Measurements from ENCODE around the gene GPC6.

Gene GPC6

DNA sequence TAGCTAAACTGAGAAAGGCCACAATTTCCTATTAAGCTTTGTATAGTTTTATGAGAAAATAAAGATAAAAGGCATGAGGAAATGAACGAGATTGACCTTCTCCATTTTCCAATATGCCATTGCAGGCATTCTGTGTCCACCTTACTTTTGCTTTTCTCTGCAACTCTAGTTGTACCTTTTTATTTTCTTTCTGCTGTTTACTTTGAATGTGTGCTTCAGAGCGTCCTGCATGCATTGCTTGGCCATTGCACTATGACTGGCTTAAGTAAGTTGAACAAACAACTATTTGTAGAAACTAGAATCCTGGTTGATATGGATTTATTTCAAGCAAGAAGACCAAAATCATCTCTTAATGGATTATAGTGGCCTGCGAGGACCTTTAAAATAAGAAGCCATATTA is 510.3 kb downstream of the GPC6 start:
- POLR2A ChIA-PET, result no interaction called here
- DNase-seq (ENCODE audit: extremely low spot score), result no peak
- CTCF ChIA-PET, result no interaction called here
- TF ChIP-seq ZNF384 (IDR thresholded peaks at IDR 0.05) (no peak), FOXM1 (IDR thresholded peaks at IDR 0.05; ENCODE audit: borderline replicate concordance) (no peak), SP1 (IDR thresholded peaks at IDR 0.05) (no peak), FOXK2 (IDR thresholded peaks at IDR 0.05) (no peak), BHLHE40 (IDR thresholded peaks at IDR 0.05; ENCODE audit: borderline replicate concordance) (no peak), SUZ12 (IDR thresholded peaks at IDR 0.05) (no peak)
- TF ChIP-seq, protein P1, sequence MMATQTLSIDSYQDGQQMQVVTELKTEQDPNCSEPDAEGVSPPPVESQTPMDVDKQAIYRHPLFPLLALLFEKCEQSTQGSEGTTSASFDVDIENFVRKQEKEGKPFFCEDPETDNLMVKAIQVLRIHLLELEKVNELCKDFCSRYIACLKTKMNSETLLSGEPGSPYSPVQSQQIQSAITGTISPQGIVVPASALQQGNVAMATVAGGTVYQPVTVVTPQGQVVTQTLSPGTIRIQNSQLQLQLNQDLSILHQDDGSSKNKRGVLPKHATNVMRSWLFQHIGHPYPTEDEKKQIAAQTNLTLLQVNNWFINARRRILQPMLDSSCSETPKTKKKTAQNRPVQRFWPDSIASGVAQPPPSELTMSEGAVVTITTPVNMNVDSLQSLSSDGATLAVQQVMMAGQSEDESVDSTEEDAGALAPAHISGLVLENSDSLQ (IDR thresholded peaks at IDR 0.05), result no peak

DNA sequence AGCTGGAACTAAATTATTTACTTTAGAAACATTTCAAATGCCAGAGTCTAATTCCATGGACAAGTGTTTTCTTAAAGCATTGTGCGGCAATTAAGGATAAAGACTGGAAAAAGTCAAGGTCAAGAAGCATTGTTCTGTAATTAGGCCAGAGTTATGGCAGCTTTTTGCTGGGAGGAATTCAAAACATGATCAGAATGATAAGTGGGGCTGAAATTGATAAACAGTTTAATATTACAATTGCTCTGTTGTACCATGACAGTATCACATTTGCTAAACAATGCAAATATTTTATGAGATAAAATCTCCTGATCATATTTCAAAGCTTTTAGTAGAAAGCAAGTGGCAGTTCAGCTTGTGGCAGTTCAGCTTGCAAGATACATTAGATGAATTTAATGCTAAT is 513.7 kb downstream of the GPC6 start:
- DNase-seq (ENCODE audit: extremely low spot score), result no peak
- TF ChIP-seq FOXK2 (IDR thresholded peaks at IDR 0.05), result no peak
- TF ChIP-seq ZNF384 (IDR thresholded peaks at IDR 0.05), result no peak
- TF ChIP-seq, protein P1 (IDR thresholded peaks at IDR 0.05), result no peak
- TF ChIP-seq ARNT (IDR thresholded peaks at IDR 0.05), result no peak
- TF ChIP-seq LEF1 (IDR thresholded peaks at IDR 0.05; ENCODE audit: borderline replicate concordance), result no peak
- no peak for TF ChIP-seq NFRKB (IDR thresholded peaks at IDR 0.05)
- no peak for TF ChIP-seq FOXA1 (IDR thresholded peaks at IDR 0.05)
- no peak for TF ChIP-seq SP1 (IDR thresholded peaks at IDR 0.05)
- TF ChIP-seq TARDBP (IDR thresholded peaks at IDR 0.05), result no peak
- TF ChIP-seq SUZ12 (IDR thresholded peaks at IDR 0.05), result no peak
- no peak for TF ChIP-seq HDGF (IDR thresholded peaks at IDR 0.05; ENCODE audit: borderline replicate concordance)
- no peak for TF ChIP-seq ELF4 (IDR thresholded peaks at IDR 0.05)
- no peak for TF ChIP-seq L3MBTL2 (conservative IDR thresholded peaks at IDR 0.05)
- no peak for TF ChIP-seq CTBP1 (IDR thresholded peaks at IDR 0.05; ENCODE audit: borderline replicate concordance)
- no peak for TF ChIP-seq FOXM1 (IDR thresholded peaks at IDR 0.05; ENCODE audit: borderline replicate concordance)
- no peak for TF ChIP-seq BHLHE40 (IDR thresholded peaks at IDR 0.05; ENCODE audit: borderline replicate concordance)
- POLR2A ChIA-PET, result no interaction called here
- CTCF ChIA-PET, result no interaction called here

DNA sequence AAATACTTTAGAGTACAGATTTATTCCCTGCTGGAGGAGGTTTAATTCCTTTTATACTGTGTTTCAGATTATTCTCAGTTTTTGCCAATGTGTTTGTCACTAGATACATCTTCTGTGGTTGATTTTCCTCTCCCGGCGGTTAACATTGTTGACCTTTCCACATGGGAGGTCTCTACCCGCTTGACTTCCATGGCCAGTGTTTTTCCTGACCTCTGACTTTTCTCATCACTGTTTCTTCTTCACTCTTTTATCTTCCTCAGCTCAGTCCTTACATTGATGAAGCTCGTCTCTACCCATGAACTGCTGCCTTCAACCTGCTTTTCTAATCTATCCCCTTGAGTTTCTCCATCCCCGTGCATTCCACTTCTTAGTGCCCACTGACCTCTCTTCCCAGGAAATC is 517.4 kb downstream of the GPC6 start:
- CTCF ChIA-PET, result no interaction called here
- no peak for DNase-seq (ENCODE audit: extremely low spot score)
- POLR2A ChIA-PET, result no interaction called here

DNA sequence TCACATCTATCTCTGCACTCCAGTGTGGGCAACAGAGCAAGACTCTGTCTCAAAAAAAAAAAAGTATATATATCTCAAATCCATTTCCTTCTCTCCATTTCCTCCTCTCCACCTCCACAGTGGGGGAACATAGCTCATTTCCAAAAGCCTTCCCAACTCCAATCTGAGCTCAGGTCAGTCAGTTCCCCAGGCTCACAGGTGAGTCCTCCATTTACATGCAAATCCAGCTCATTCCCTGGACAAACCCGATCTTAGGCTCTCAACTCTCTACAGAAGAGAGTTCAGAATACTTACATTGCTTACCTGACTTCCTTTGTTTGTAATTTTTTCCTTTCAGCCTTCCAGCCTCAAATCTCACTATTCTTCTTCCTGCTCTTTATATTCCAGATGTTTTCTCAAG is 518.3 kb downstream of the GPC6 start:
- ChIA-PET POLR2A (no interaction called here), CTCF (no interaction called here)
- TF ChIP-seq ELF4 (IDR thresholded peaks at IDR 0.05) (no peak), SUZ12 (IDR thresholded peaks at IDR 0.05) (no peak), NFRKB (IDR thresholded peaks at IDR 0.05) (no peak), FOXA1 (IDR thresholded peaks at IDR 0.05) (no peak), ZNF384 (IDR thresholded peaks at IDR 0.05) (no peak)
- DNase-seq (ENCODE audit: extremely low spot score), result no peak

More for the DNA sequence above, 517.4 kb downstream of the GPC6 start:
- TF ChIP-seq NFRKB (IDR thresholded peaks at IDR 0.05) (no peak), SUZ12 (IDR thresholded peaks at IDR 0.05) (no peak), L3MBTL2 (conservative IDR thresholded peaks at IDR 0.05) (no peak), BHLHE40 (IDR thresholded peaks at IDR 0.05; ENCODE audit: borderline replicate concordance) (no peak), ZNF384 (IDR thresholded peaks at IDR 0.05) (no peak; the same call in 1 of the 2 replicates), CTBP1 (IDR thresholded peaks at IDR 0.05; ENCODE audit: borderline replicate concordance) (no peak), SP1 (IDR thresholded peaks at IDR 0.05) (no peak), HDGF (IDR thresholded peaks at IDR 0.05; ENCODE audit: borderline replicate concordance) (no peak), TARDBP (IDR thresholded peaks at IDR 0.05) (no peak), FOXK2 (IDR thresholded peaks at IDR 0.05) (no peak), ELF4 (IDR thresholded peaks at IDR 0.05) (no peak), FOXM1 (IDR thresholded peaks at IDR 0.05; ENCODE audit: borderline replicate concordance) (no peak), ARNT (IDR thresholded peaks at IDR 0.05) (no peak), FOXA1 (IDR thresholded peaks at IDR 0.05) (no peak), LEF1 (IDR thresholded peaks at IDR 0.05; ENCODE audit: borderline replicate concordance) (no peak)
- TF ChIP-seq, protein P1 (IDR thresholded peaks at IDR 0.05), result no peak

DNA sequence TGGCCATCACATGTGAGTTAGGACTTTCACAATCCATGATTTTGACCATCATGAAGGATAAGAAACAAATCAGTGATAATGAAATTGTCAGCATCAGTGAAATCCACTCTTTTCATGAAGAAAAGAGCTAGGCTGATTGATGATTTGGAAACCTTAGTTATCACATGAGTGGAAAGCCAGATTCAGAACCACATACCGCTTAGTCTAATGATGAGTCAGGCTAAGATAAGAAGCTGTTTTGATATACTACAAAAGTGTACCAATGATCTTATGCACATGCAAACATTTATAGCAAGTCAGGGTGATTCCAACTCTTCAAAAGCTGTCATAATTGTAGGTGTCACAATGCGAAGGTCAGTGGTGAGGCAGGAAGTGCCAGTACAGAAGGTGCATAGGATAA is 519.3 kb downstream of the GPC6 start:
- no peak for DNase-seq (ENCODE audit: extremely low spot score)
- ChIA-PET POLR2A (no interaction called here), CTCF (no interaction called here)
- no peak for TF ChIP-seq ZNF384 (IDR thresholded peaks at IDR 0.05)
- no peak for TF ChIP-seq SP1 (IDR thresholded peaks at IDR 0.05)
- TF ChIP-seq FOXK2 (IDR thresholded peaks at IDR 0.05), result no peak
- no peak for TF ChIP-seq FOXM1 (IDR thresholded peaks at IDR 0.05; ENCODE audit: borderline replicate concordance)

DNA sequence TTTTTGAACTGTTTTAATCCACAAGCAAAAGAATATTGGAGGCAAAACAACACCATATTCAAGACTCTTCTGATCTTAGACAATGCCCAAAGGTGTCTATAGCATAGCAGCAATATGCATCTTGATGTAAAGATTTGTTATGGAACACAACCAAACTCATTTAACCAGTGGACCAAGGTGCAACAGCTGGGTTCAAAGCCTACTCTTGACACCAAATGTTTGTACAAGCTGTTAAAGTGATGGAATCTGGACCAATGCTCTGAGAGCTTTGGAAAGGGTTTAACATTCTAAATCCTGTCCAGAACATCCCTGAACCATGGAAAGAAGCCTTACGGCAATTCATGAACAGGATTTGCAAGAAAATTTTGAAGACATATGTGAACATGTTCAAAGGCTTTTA is 520.0 kb downstream of the GPC6 start:
- POLR2A ChIA-PET, result no interaction called here
- TF ChIP-seq SP1 (IDR thresholded peaks at IDR 0.05) (no peak), FOXK2 (IDR thresholded peaks at IDR 0.05) (no peak), CTBP1 (IDR thresholded peaks at IDR 0.05; ENCODE audit: borderline replicate concordance) (no peak), BHLHE40 (IDR thresholded peaks at IDR 0.05; ENCODE audit: borderline replicate concordance) (no peak), ZNF384 (IDR thresholded peaks at IDR 0.05) (no peak), ARNT (IDR thresholded peaks at IDR 0.05) (no peak), NFRKB (IDR thresholded peaks at IDR 0.05) (no peak), ELF4 (IDR thresholded peaks at IDR 0.05) (no peak), SUZ12 (IDR thresholded peaks at IDR 0.05) (no peak), FOXM1 (IDR thresholded peaks at IDR 0.05; ENCODE audit: borderline replicate concordance) (no peak), HDGF (IDR thresholded peaks at IDR 0.05; ENCODE audit: borderline replicate concordance) (no peak), LEF1 (IDR thresholded peaks at IDR 0.05; ENCODE audit: borderline replicate concordance) (no peak), TARDBP (IDR thresholded peaks at IDR 0.05) (no peak), L3MBTL2 (conservative IDR thresholded peaks at IDR 0.05) (no peak), FOXA1 (IDR thresholded peaks at IDR 0.05) (no peak)
- TF ChIP-seq, protein P1 (IDR thresholded peaks at IDR 0.05), result no peak
- CTCF ChIA-PET, result no interaction called here
- DNase-seq (ENCODE audit: extremely low spot score), result no peak
